ENCODE measurements around the gene CD40.

The CD40 gene

DNA sequence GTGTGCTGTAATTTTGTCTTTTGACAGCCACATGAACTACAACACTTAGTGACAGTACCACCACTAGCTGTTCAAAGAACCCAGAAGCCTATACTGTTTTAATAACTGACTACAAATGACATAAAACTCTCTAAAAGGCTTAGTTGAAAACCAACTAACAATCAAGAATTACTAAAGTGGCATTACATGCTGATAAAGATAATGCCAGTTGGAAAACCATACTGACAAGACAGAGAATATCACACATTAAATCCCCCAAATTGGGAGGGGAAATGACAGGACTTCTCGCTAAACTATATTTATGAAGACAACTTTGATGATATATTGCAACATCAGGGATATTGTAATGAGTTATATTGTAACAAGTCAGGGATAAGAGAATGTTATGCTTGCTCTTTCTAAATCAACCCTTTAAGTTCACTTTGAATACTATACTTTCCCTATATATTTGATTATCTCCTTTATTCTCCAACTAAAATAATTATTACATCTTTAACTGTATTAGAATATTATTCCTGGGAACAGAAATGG, 34.5 kb upstream of the CD40 start:
- no peaks in the 10 kb centered on the region for H3K27me3 ChIP-seq (replicated peaks; ENCODE audit: control insufficient read depth, insufficient read depth, low read length)
- TF ChIP-seq, protein P1, sequence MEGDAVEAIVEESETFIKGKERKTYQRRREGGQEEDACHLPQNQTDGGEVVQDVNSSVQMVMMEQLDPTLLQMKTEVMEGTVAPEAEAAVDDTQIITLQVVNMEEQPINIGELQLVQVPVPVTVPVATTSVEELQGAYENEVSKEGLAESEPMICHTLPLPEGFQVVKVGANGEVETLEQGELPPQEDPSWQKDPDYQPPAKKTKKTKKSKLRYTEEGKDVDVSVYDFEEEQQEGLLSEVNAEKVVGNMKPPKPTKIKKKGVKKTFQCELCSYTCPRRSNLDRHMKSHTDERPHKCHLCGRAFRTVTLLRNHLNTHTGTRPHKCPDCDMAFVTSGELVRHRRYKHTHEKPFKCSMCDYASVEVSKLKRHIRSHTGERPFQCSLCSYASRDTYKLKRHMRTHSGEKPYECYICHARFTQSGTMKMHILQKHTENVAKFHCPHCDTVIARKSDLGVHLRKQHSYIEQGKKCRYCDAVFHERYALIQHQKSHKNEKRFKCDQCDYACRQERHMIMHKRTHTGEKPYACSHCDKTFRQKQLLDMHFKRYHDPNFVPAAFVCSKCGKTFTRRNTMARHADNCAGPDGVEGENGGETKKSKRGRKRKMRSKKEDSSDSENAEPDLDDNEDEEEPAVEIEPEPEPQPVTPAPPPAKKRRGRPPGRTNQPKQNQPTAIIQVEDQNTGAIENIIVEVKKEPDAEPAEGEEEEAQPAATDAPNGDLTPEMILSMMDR (IDR thresholded peaks at IDR 0.05; ENCODE audit: insufficient read depth, low read length, poor library complexity, severe bottlenecking): no peak
- DNase-seq (ENCODE audit: extremely low read depth, insufficient read length): no peak
- peaks cover 3% of the 10 kb centered on the region; the same call in 1 of the 2 replicates for H3K36me3 ChIP-seq (ENCODE audit: control insufficient read depth, insufficient read depth, low read length)
- no peak overlapping the region for H3K4me3 ChIP-seq (replicated peaks; ENCODE audit: low read depth, low read length)

DNA sequence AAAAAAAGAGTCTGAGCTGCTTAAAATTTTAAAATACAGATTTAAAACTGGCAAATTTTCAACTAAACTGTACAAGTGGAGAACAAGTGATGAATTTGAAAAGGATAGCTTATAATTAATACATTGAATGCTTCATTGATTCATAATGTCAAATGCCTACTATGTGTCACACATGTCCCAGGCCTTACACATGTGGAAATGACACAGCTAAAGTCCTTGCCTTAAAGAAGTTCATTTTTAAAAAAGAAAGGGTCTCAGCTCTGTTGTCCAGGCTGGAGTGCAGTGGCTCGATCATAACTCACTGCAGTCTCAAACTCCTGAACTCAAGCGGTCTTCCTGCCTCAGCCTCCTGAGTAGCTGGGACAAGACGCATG, 33.3 kb upstream of the CD40 start:
- no peak for DNase-seq (ENCODE audit: extremely low read depth, insufficient read length)
- Histone ChIP-seq H3K27me3 (replicated peaks; ENCODE audit: control insufficient read depth, insufficient read depth, low read length) (no peaks in the 10 kb centered on the region), H3K36me3 (ENCODE audit: control insufficient read depth, insufficient read depth, low read length) (no peaks in the 10 kb centered on the region), H3K4me3 (replicated peaks; ENCODE audit: low read depth, low read length) (no peak overlapping the region)
- TF ChIP-seq, protein P1 (IDR thresholded peaks at IDR 0.05; ENCODE audit: insufficient read depth, low read length, poor library complexity, severe bottlenecking): no peak

DNA sequence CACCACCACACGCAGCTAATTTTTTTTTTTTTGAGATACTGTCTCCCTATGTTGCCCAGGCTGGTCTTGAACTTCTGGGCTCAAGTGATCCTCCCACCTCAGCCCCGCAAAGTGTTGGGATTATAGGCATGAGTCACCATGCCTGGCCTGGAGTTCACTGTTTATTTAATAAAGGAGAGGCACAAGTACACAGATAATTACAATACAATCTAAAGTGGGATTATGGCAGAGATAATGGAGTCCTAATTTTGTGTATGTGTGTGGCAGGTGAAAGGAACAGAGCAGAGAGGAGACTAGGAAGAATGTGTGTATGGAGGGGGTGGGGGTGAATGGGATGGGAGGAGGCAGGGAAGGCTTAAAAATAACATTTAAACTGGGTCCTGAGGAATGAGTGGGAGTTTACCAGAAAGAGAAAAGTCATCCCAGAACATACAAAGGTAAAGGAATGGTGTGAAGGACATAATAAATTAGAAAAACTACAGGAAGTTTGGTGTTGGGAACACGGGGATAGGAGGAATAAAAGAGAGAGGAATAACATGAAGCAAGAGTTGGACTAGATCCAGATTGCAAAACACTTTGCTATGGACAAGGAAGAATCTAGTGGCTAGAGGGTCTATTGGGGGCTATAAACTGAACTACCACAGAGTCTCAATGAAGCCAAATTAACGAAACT, 32.8 kb upstream of the CD40 start:
- no peak for DNase-seq (ENCODE audit: extremely low read depth, insufficient read length)
- no peak overlapping the region for H3K4me3 ChIP-seq (replicated peaks; ENCODE audit: low read depth, low read length)
- H3K27me3 ChIP-seq (replicated peaks; ENCODE audit: control insufficient read depth, insufficient read depth, low read length): no peaks in the 10 kb centered on the region
- H3K36me3 ChIP-seq (ENCODE audit: control insufficient read depth, insufficient read depth, low read length): no peaks in the 10 kb centered on the region
- TF ChIP-seq, protein P1 (IDR thresholded peaks at IDR 0.05; ENCODE audit: insufficient read depth, low read length, poor library complexity, severe bottlenecking): no peak

DNA sequence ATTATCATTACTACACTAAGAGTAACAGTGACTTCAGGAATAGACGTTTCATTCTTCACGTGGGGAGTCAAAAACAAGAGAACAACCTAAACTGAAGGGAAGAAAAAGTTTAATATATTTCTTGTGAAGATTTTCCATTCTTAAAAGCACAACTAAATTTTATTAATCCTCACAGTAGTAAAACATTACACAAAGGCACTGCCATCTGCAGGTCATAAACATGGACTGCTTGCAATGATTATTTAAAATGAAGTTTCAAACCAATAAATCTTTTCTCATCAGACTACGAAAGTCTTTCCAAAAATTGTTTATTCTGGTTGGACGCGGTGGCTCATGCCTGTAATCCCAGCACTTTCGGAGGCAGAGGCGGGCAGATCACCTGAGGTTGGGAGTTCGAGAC, 31.0 kb upstream of the CD40 start:
- Histone ChIP-seq H3K27me3 (replicated peaks; ENCODE audit: control insufficient read depth, insufficient read depth, low read length) (no peaks in the 10 kb centered on the region), H3K36me3 (ENCODE audit: control insufficient read depth, insufficient read depth, low read length) (no peaks in the 10 kb centered on the region), H3K4me3 (replicated peaks; ENCODE audit: low read depth, low read length) (no peak overlapping the region)
- no peak for DNase-seq (ENCODE audit: extremely low read depth, insufficient read length)
- TF ChIP-seq, protein P1 (IDR thresholded peaks at IDR 0.05; ENCODE audit: insufficient read depth, low read length, poor library complexity, severe bottlenecking): peak; percentile 24

DNA sequence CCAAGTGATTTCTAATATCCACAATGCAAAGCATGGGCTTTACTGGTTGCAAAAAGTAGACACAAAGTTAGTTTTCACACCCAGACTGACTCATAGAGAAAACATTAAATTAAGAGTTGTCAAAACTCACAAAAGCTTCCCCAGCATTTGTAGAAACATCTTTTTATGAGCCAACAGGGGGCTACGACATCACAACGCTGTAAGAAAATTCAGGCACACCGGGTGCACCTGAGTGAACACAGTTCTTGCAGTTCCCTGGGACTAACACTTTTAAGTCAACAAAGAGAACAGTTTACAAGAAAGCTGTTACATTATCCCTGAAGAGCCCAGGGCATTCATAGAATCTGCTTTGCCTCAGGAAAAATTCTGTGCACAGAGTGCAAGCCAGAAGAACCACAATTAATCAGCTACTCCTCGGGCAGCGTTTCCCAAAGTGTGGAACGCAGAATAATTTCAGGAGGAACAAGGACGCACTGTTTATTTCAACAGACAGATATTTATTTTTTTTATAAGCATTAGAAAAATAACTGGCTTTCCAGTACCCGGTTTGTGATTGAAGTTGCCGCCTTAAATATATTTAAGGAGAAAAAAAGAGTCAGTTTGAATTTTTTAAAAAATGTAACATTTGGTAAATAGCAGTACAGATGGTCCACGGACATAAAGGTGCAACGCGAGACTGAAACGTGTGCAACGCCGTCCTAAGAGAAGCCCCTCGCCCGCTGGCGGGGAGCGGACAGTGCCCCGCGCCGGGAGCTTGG, 29.5 kb upstream of the CD40 start:
- no peaks in the 10 kb centered on the region for H3K27me3 ChIP-seq (replicated peaks; ENCODE audit: control insufficient read depth, insufficient read depth, low read length)
- H3K36me3 ChIP-seq (ENCODE audit: control insufficient read depth, insufficient read depth, low read length): no peaks in the 10 kb centered on the region
- DNase-seq (ENCODE audit: extremely low read depth, insufficient read length): no peak
- H3K4me3 ChIP-seq (replicated peaks; ENCODE audit: low read depth, low read length): peak overlapping the region; percentile 97
- TF ChIP-seq, protein P1 (IDR thresholded peaks at IDR 0.05; ENCODE audit: insufficient read depth, low read length, poor library complexity, severe bottlenecking): no peak
